Mesendoderm (in vitro differentiated cells): Measurements from ENCODE around the gene TCP11L2.
"Not testable (repeated sequence)": the region's sequence is repeated elsewhere in the genome, so short reads cannot be mapped to it uniquely, and the experiment has no call there.

ENCODE experiments used
- DNase-seq: peaks from one replicate; pipeline ENCODE4 v3.0.0; 2013
- H2AK5ac ChIP-seq: 2 replicates; pipeline ENCODE4 v1.6.1; 2013; ENCODE audit warnings: low read length, inconsistent platforms
- H2BK120ac ChIP-seq: 2 replicates; pipeline ENCODE4 v1.6.1; 2013; ENCODE audit warnings: low read depth, mild to moderate bottlenecking, low read length, moderate library complexity, mixed read lengths
- H2BK15ac ChIP-seq: replicated peaks from 2 replicates; pipeline ENCODE4 v1.6.1; 2013; ENCODE audit warnings: low read depth, mild to moderate bottlenecking, moderate library complexity
- H2BK5ac ChIP-seq: 2 replicates; pipeline ENCODE4 v1.6.1; 2013; ENCODE audit warnings: low read length, inconsistent platforms
- H3K18ac ChIP-seq: 2 replicates; pipeline ENCODE4 v1.6.1; 2013; ENCODE audit warnings: mild to moderate bottlenecking, low read length, mixed read lengths
- H3K23ac ChIP-seq: one replicate; pipeline ENCODE4 v1.6.1; 2013; ENCODE audit warnings: low read length
- H3K27ac ChIP-seq: 2 replicates; pipeline ENCODE4 v1.5.1; 2013; ENCODE audit warnings: low read depth, mild to moderate bottlenecking, inconsistent platforms, low read length, moderate library complexity
- H3K27me3 ChIP-seq: 2 replicates; pipeline ENCODE4 v1.6.1; 2013; ENCODE audit warnings: low read length, control low read depth, mild to moderate bottlenecking, inconsistent platforms; ENCODE audit not compliant: insufficient read depth, poor library complexity
- H3K36me3 ChIP-seq: 2 replicates; pipeline ENCODE4 v1.6.1; 2013; ENCODE audit warnings: low read length, inconsistent platforms; ENCODE audit not compliant: control insufficient read depth, insufficient read depth
- H3K4ac ChIP-seq: one replicate; pipeline ENCODE4 v1.6.1; 2013; ENCODE audit warnings: low read depth, mild to moderate bottlenecking, low read length, moderate library complexity
- H3K4me1 ChIP-seq: 2 replicates; pipeline ENCODE4 v1.6.1; 2013; ENCODE audit warnings: low read depth, low read length, inconsistent platforms; ENCODE audit not compliant: control insufficient read depth
- H3K4me2 ChIP-seq: 2 replicates; pipeline ENCODE4 v1.6.1; 2013; ENCODE audit warnings: low read length
- H3K4me3 ChIP-seq: 2 replicates; pipeline ENCODE4 v1.5.1; 2013; ENCODE audit warnings: mild to moderate bottlenecking, low read length
- H3K56ac ChIP-seq: one replicate; pipeline ENCODE4 v1.6.1; 2013; ENCODE audit warnings: low read length
- H3K79me1 ChIP-seq: 2 replicates; pipeline ENCODE4 v1.6.1; 2013; ENCODE audit warnings: low read length, inconsistent platforms
- H3K79me2 ChIP-seq: 2 replicates; pipeline ENCODE4 v1.6.1; 2013; ENCODE audit warnings: mild to moderate bottlenecking, low read length; ENCODE audit not compliant: control insufficient read depth, insufficient read depth
- H3K9ac ChIP-seq: 2 replicates; pipeline ENCODE4 v1.6.1; 2013; ENCODE audit warnings: low read length, inconsistent platforms
- H4K5ac ChIP-seq: one replicate; pipeline ENCODE4 v1.6.1; 2013; ENCODE audit warnings: low read length
- H4K8ac ChIP-seq: one replicate; pipeline ENCODE4 v1.6.1; 2013; ENCODE audit warnings: low read depth, mild to moderate bottlenecking, control low read depth, low read length, moderate library complexity
- WGBS: extraction: QIAGEN DNeasy Blood & Tissue Kit; methylation state at CpG from one replicate; pipeline ENCODE4 v1.1.7; 2013; ENCODE audit warnings: low lambda C conversion rate, missing lambda C conversion rate; ENCODE audit not compliant: insufficient coverage; ENCODE audit errors: extremely low coverage; 5-methylcytosine and 5-hydroxymethylcytosine counted together

Gene TCP11L2

DNA sequence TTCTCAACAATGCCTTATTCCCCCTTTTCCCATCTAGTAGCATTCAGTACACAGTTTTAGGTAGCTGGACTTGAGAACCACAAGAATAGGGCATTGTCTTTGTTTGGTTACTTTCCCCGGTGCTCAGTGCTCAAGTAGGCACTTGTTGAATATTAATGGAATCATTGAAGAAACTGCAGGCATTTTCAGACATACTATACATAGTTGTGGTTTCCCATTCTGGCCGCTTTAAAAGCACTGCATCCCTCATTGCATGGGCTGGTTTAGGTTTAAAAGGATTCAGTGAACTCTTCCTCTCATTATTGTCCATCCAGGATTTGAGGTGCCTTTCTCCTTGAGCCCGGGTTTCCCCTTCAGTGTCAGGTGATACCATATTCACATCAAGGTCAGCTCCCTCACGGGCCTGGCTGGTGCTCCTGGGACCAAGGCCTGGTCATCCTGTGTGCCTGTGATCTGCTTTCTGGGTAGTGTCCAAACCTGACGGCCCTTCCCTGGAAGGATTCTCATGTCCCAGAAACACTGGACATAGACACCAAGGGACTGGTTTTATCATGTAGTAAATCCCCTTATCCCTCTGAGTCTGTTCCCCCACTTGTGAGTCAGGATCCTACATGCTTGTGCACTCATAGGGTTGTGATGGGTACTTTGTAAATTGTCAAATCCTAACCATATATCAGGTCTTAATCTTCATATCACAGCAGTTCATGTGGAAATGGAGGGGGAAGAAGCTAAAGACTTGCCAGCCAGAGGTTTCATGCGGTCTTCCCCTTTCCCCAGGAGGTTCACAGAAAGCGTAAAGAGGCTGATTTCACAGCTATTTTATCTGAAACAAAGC lies 7.4 kb downstream of the TCP11L2 start:
- Histone ChIP-seq H3K79me2 (no peaks in the 10 kb centered on the region), H2BK5ac (no peak overlapping the region), H3K36me3 (no peaks in the 10 kb centered on the region), H3K27me3 (no peaks in the 10 kb centered on the region), H4K5ac (no peak overlapping the region), H2BK15ac (no peak overlapping the region), H2BK120ac (no peak overlapping the region), H3K4me2 (no peak overlapping the region), H3K18ac (no peak overlapping the region), H3K79me1 (no peaks in the 10 kb centered on the region), H3K4me3 (no peak overlapping the region), H3K56ac (no peak overlapping the region), H3K9ac (no peak overlapping the region), H3K27ac (no peak overlapping the region), H2AK5ac (no peak overlapping the region), H4K8ac (no peak overlapping the region), H3K23ac (no peak overlapping the region), H3K4me1 (no peaks in the 10 kb centered on the region), H3K4ac (no peak overlapping the region)
- no peak for DNase-seq
- WGBS = no CpG with 5 or more reads among the region's 7 CpGs

DNA sequence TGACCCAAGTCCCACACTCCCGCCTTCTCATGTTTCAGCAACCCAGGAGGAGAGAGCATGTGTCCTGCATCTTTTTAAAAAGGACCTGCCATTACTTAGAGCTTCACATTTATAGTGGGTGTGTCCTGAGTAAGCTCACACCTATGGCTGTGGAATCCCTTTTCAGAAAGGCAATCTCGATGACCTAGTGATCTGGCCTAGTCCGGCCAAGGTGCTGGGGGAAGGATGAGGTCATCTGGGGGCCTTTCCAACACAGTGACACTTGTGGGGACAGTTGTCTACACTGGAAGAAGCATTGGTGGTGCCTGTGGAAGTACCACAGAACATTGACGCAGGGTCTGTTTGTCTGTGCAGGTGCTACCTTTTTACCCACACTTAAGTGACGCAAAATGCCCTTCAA lies 8.2 kb downstream of the TCP11L2 start:
- no peak overlapping the region for H3K9ac ChIP-seq
- no peak overlapping the region for H3K4me3 ChIP-seq
- WGBS = no CpG with 5 or more reads among the region's 5 CpGs
- H4K5ac ChIP-seq = no peak overlapping the region
- no peak overlapping the region for H4K8ac ChIP-seq
- no peaks in the 10 kb centered on the region for H3K4me1 ChIP-seq
- H3K4me2 ChIP-seq = no peak overlapping the region
- H2BK5ac ChIP-seq = no peak overlapping the region
- no peak overlapping the region for H3K4ac ChIP-seq
- H2BK15ac ChIP-seq = no peak overlapping the region
- no peak overlapping the region for H2BK120ac ChIP-seq
- no peak overlapping the region for H3K27ac ChIP-seq
- H3K79me2 ChIP-seq = no peaks in the 10 kb centered on the region
- H3K79me1 ChIP-seq = no peaks in the 10 kb centered on the region
- no peak overlapping the region for H2AK5ac ChIP-seq
- no peak overlapping the region for H3K23ac ChIP-seq
- no peak for DNase-seq
- no peaks in the 10 kb centered on the region for H3K36me3 ChIP-seq
- no peaks in the 10 kb centered on the region for H3K27me3 ChIP-seq
- no peak overlapping the region for H3K18ac ChIP-seq
- no peak overlapping the region for H3K56ac ChIP-seq

DNA sequence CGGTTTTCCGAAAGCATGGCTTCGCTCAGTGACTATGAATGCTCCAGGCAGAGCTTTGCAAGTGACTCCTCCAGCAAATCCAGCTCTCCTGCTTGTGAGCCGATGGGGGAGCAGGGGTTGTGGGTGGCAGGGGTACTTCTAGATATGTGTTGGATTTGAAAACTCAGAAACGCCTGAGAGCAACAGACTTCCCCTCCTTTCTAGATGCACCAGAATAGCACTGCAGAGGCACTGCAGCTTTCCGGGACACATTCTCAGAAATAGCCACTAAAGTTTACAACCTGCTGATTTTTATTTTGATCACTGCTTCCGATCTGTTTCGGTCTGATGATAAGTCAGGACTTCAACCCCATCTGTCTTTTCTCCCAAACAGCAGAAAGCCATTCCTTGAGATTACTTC lies 8.6 kb downstream of the TCP11L2 start:
- Histone ChIP-seq H3K27me3 (no peaks in the 10 kb centered on the region), H2BK5ac (no peak overlapping the region), H3K27ac (no peak overlapping the region), H2BK15ac (no peak overlapping the region), H3K4me1 (no peaks in the 10 kb centered on the region), H2AK5ac (no peak overlapping the region), H3K18ac (no peak overlapping the region), H3K4me3 (no peak overlapping the region), H3K4ac (no peak overlapping the region), H3K56ac (no peak overlapping the region), H3K23ac (no peak overlapping the region), H2BK120ac (no peak overlapping the region), H4K8ac (no peak overlapping the region), H3K79me1 (no peaks in the 10 kb centered on the region), H4K5ac (no peak overlapping the region), H3K79me2 (no peaks in the 10 kb centered on the region), H3K36me3 (no peaks in the 10 kb centered on the region), H3K9ac (no peak overlapping the region), H3K4me2 (no peak overlapping the region)
- DNase-seq = no peak
- WGBS = no CpG with 5 or more reads among the region's 8 CpGs

DNA sequence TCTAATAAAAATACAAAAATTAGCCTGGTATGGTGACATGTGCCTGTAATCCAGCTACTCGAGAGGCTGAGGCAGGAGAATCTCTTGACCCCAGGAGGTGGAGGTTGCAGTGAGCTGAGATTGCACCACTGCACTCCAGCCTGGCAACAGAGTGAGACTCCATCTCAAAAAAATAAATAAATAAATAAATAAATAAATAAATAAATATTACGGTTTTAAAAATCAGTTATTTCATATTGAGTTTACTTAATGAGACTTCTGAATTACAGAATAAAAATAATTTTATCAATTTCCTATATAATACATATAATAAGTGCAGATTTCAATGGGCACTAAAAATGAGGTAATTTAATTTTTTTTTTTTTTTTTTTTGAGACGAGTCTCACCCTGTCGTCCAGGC lies 10.9 kb downstream of the TCP11L2 start:
- H3K36me3 ChIP-seq, H3K4ac ChIP-seq, H2BK15ac ChIP-seq, H3K56ac ChIP-seq, H3K27ac ChIP-seq, H3K4me2 ChIP-seq, H3K4me3 ChIP-seq, H2BK120ac ChIP-seq, H3K9ac ChIP-seq, H4K5ac ChIP-seq, H4K8ac ChIP-seq, H3K79me1 ChIP-seq, H2BK5ac ChIP-seq, H3K23ac ChIP-seq, DNase-seq, H2AK5ac ChIP-seq, H3K18ac ChIP-seq, H3K79me2 ChIP-seq, H3K27me3 ChIP-seq, H3K4me1 ChIP-seq: not testable (repeated sequence)
- no CpG with 5 or more reads among the region's 4 CpGs for WGBS

DNA sequence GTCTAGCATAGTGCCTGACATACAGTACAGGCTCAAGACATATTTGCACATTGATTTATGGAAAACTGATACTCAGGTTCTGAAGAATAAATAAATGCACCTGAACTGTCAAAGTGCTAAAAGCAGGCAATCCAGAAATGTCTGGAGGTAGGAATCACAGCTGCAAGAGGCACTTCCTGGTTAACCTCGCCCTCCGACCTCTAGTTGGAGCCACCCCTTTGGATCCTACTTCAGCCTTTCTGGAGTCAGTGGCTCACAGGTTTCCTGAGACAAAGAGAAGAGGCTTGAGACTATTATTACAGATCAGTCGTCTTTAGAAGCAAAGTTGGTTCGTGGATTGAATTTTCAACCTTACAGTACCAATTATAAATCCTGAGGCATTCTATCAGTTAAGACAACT lies 13.0 kb downstream of the TCP11L2 start:
- no peak overlapping the region for H3K9ac ChIP-seq
- H3K4me2 ChIP-seq = no peak overlapping the region
- H3K56ac ChIP-seq = no peak overlapping the region
- H3K4me3 ChIP-seq = no peak overlapping the region
- no peak overlapping the region for H4K8ac ChIP-seq
- peak; percentile 61 for DNase-seq
- H3K79me1 ChIP-seq = no peaks in the 10 kb centered on the region
- H2BK15ac ChIP-seq = no peak overlapping the region
- H2BK120ac ChIP-seq = no peak overlapping the region
- no peak overlapping the region for H4K5ac ChIP-seq
- no peak overlapping the region for H3K23ac ChIP-seq
- WGBS = no CpG with 5 or more reads among the region's 4 CpGs
- no peak overlapping the region for H3K18ac ChIP-seq
- H2AK5ac ChIP-seq = no peak overlapping the region
- H3K36me3 ChIP-seq = no peaks in the 10 kb centered on the region
- H3K79me2 ChIP-seq = no peaks in the 10 kb centered on the region
- no peak overlapping the region for H3K4ac ChIP-seq
- H2BK5ac ChIP-seq = no peak overlapping the region
- no peaks in the 10 kb centered on the region for H3K27me3 ChIP-seq
- H3K4me1 ChIP-seq = no peaks in the 10 kb centered on the region
- no peak overlapping the region for H3K27ac ChIP-seq
